Spleen (tissue), 11 donors: ENCODE measurements around the gene RTTN. TPM values are rescaled to one million over a fixed set of nuclear protein-coding genes. Genes with fewer than 3 reads are reported as not detected.

Experiments used
- DNase-seq: peaks from one replicate; pipeline ENCODE4 v3.0.0-alpha.2; 2020
- H3K27ac ChIP-seq, 8 donors: fragments of 200-600 bp; sonication (generic) in 7 of 8; 1 replicate in 4 of 8; 2 replicates in 4 of 8; pipeline versions ENCODE4 v1.5.0 to v1.8.0; 2016 to 2021; ENCODE audit warnings: inconsistent platforms in 4 of 8, mild to moderate bottlenecking in 4 of 8, moderate library complexity in 1 of 8
- H3K27me3 ChIP-seq, 7 donors: fragments of 200-600 bp; sonication (generic) in 6 of 7; replicated peaks in 1 of 7; 1 replicate in 4 of 7; 2 replicates in 3 of 7; pipeline versions ENCODE4 v1.5.0 to v1.8.0; 2016 to 2021; ENCODE audit warnings: inconsistent platforms in 3 of 7, mild to moderate bottlenecking in 1 of 7
- H3K36me3 ChIP-seq, 6 donors: fragments of 200-600 bp; sonication (generic) in 5 of 6; 1 replicate in 4 of 6; 2 replicates in 2 of 6; pipeline versions ENCODE4 v1.5.0 to v1.8.0; 2016 to 2021; ENCODE audit warnings: inconsistent platforms in 2 of 6
- H3K4me1 ChIP-seq, 6 donors: fragments of 200-600 bp; sonication (generic) in 5 of 6; 1 replicate in 3 of 6; 2 replicates in 3 of 6; pipeline versions ENCODE4 v1.5.0 to v1.8.0; 2016 to 2021; ENCODE audit warnings: inconsistent platforms in 3 of 6
- H3K4me3 ChIP-seq, 8 donors: fragments of 200-600 bp; sonication (generic) in 7 of 8; 1 replicate in 4 of 8; 2 replicates in 4 of 8; pipeline versions ENCODE4 v1.5.0 to v1.8.0; 2016 to 2021; ENCODE audit warnings: inconsistent platforms in 4 of 8, mild to moderate bottlenecking in 4 of 8, moderate library complexity in 2 of 8
- H3K9me3 ChIP-seq, 8 donors: fragments of 200-600 bp; sonication (generic) in 7 of 8; 1 replicate in 4 of 8; 2 replicates in 4 of 8; pipeline versions ENCODE4 v1.5.0 to v1.8.0; 2016 to 2021; ENCODE audit warnings: inconsistent platforms in 4 of 8
- CTCF ChIP-seq, 11 experiments: fragments of 200-600 bp in 7 of 11; fragments of 450-650 bp in 4 of 11; sonication (generic) in 4 of 11; IDR thresholded peaks in 8 of 11; conservative IDR thresholded peaks in 3 of 11; 1 replicate in 7 of 11; 2 replicates in 4 of 11; pipeline versions ENCODE4 v1.4.0 to v1.8.0; 2016 to 2021; ENCODE audit warnings: antibody characterized with exemption in 11 of 11, inconsistent platforms in 4 of 11, mild to moderate bottlenecking in 1 of 11
- POLR2A ChIP-seq, 3 donors: fragments of 450-650 bp; IDR thresholded peaks; one replicate each; pipeline ENCODE4 v1.5.1; 2017; ENCODE audit warnings: antibody characterized with exemption in 3 of 3, mild to moderate bottlenecking in 1 of 3
- POLR2AphosphoS5 ChIP-seq, 3 donors: sonication (generic); formaldehyde crosslinking; IDR thresholded peaks; one replicate each; pipeline ENCODE4 v1.5.1; 2017; ENCODE audit warnings: antibody characterized with exemption in 3 of 3
- WGBS, 5 donors: extraction: QIAGEN DNeasy Blood & Tissue Kit in 3 of 5; methylation state at CpG; one replicate each; pipeline versions ENCODE4 v1.1.5 to v1.1.7; 2013 to 2018; 5-methylcytosine and 5-hydroxymethylcytosine counted together
- intact Hi-C: fragments of 100-400 bp; cut with DNase I; formaldehyde crosslinking; loops from one replicate; pipeline ENCODE4 v1.15.0; 2023; ENCODE audit warnings: low total_unique reads
- polyA plus RNA-seq, 3 donors: library from polyadenylated mRNA; stranded (reverse); fragments of 200-250 nt; gene quantifications; one replicate each; pipeline ENCODE4 v1.2.1, GENCODE V29; 2013
- total RNA-seq, 7 donors: library from RNA; depleted of rRNA in 3 of 7; stranded (reverse); fragments of >200 nt in 3 of 7; fragmentation: NEBNext Ultra II Directional in 4 of 7; extraction: Animal tissue kit (Norgen Biotek cat#: 25700) in 4 of 7; gene quantifications; one replicate each; pipeline versions ENCODE4 v1.1.0 to v1.2.1, GENCODE V29; 2016 to 2021
- donor health status: healthy with polysubstance abuse.
- donor health status: DM: no; HTN: no; CAD: no; lungs with moderate emphysema.
- donor health status: DM: no; HTN: no; CAD: no.
- donor health status: Bipolar disorder and iron deficiency.
- donor health status: healthy.
- donor health status: DM: no; HTN: no; CAD: no.
- donor health status: DM: yes; HTN: yes; CAD: no.

Gene RTTN
- total and polyA plus RNA-seq, 10 donors: 4.0 to 32.3 (median 23.8) TPM

- intact Hi-C loops: no loop called here
- no peak for TF ChIP-seq POLR2A (IDR thresholded peaks at IDR 0.05)
- no peak for TF ChIP-seq CTCF (IDR thresholded peaks at IDR 0.05 in 8 of 11, conservative IDR thresholded peaks at IDR 0.05 in 3 of 11)
- TF ChIP-seq POLR2AphosphoS5 (IDR thresholded peaks at IDR 0.05): no peak
- no peak for DNase-seq
- Histone ChIP-seq H3K27me3 (no peaks in the 10 kb centered on the region), H3K9me3 (no peaks in the 10 kb centered on the region), H3K36me3 (peaks cover 0 to 93% (median 21%) of the 10 kb centered on the region in 6 donors), H3K4me1 (peaks cover 0 to 6% (median 0%) of the 10 kb centered on the region in 6 donors), H3K4me3 (no peak overlapping the region), H3K27ac (no peak overlapping the region)
- 92 to 95% (median 93%) methylated on average over 2 of the region's 2 CpGs for WGBS, 5 donors
Measured at GRCh38 chr18:70019991-70020390, 185.5 kb downstream of the RTTN start.

DNA sequence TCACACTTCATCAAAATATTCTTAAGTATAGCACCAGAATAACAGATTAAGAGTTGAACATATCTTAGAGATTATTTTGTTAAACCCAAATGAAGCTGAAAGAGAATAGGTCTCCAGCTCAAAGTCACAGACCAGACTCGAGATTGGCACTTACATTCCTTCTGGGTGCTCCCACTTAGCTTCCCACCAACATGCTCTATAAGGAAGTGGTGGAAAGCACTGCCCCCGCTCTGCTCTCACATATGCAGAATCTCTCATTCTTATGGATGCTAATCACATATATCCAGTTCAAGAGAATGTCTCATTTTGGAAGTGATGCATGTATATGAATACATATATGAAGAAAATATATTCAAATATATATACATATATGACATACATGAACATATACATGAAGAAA is 186.4 kb downstream of the RTTN start:
- no peak for DNase-seq
- Histone ChIP-seq H3K9me3 (no peaks in the 10 kb centered on the region), H3K4me3 (no peak overlapping the region), H3K27me3 (no peaks in the 10 kb centered on the region), H3K27ac (no peak overlapping the region), H3K4me1 (peaks cover 0 to 6% (median 0%) of the 10 kb centered on the region in 6 donors), H3K36me3 (peaks cover 0 to 84% (median 21%) of the 10 kb centered on the region in 6 donors)
- intact Hi-C loops: no loop called here
- TF ChIP-seq POLR2AphosphoS5 (IDR thresholded peaks at IDR 0.05) (no peak), POLR2A (IDR thresholded peaks at IDR 0.05) (no peak), CTCF (IDR thresholded peaks at IDR 0.05 in 8 of 11, conservative IDR thresholded peaks at IDR 0.05 in 3 of 11) (no peak)
- WGBS, 5 donors: 73 to 91% (median 87%) methylated on average over 2 of the region's 2 CpGs

DNA sequence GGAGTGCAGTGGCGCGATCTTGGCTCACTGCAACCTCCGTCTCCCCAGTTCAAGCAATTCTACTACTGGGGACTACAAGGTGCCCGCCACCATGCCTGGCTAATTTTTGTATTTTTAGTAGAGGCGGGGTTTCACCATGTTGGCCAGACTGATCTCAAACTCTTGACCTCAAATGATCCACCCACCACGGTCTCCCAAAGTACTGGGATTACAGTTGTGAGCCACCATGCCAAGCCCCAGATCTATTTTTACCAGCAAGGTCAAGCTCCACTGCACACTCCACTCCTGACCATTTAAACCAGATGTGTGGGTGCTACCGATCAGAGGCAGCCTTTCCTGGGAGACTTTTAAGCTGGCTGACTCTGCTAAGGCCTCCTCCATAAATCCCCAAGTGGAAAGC is 190.4 kb downstream of the RTTN start:
- DNase-seq: no peak
- intact Hi-C loops: no loop called here

DNA sequence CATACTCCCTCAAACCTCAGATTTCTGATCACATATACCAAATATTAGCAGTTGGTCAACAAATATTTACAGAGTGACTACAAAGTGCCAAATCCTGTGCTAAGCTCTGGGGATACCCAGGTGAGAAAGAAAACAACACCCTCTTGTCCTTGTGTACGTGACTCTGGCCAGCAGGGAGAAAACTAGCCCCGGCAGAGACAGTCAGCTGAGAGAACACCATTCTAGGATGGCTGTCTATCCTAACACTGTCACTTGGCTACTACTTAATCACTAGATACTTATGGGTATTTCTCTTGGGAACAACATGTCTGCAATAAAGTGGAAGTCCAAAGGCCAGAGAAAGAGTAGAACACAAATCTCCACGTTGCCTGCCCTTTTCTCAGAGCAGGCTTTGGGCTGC is 199.9 kb downstream of the RTTN start:
- DNase-seq: no peak
- Histone ChIP-seq H3K36me3 (peaks cover 0 to 88% (median 16%) of the 10 kb centered on the region in 6 donors), H3K4me1 (no peaks in the 10 kb centered on the region), H3K27me3 (no peaks in the 10 kb centered on the region), H3K27ac (no peak overlapping the region), H3K4me3 (no peak overlapping the region), H3K9me3 (peaks cover 0 to 14% (median 7%) of the 10 kb centered on the region in 8 donors)
- WGBS, 5 donors: 89 to 95% (median 92%) methylated on average over 3 of the region's 3 CpGs
- intact Hi-C loops: no loop called here
- no peak for TF ChIP-seq CTCF (IDR thresholded peaks at IDR 0.05 in 8 of 11, conservative IDR thresholded peaks at IDR 0.05 in 3 of 11)
- TF ChIP-seq POLR2AphosphoS5 (IDR thresholded peaks at IDR 0.05): no peak
- TF ChIP-seq POLR2A (IDR thresholded peaks at IDR 0.05): no peak

More for the DNA sequence above, 190.4 kb downstream of the RTTN start:
- no peak overlapping the region for H3K4me3 ChIP-seq
- peaks cover 0 to 12% (median 10%) of the 10 kb centered on the region in 8 donors for H3K9me3 ChIP-seq
- H3K36me3 ChIP-seq: peaks cover 0 to 56% (median 14%) of the 10 kb centered on the region in 6 donors
- 84 to 90% (median 85%) methylated on average over 7 of the region's 7 CpGs for WGBS, 5 donors
- H3K27me3 ChIP-seq: no peaks in the 10 kb centered on the region
- no peak overlapping the region for H3K27ac ChIP-seq
- no peak for TF ChIP-seq POLR2AphosphoS5 (IDR thresholded peaks at IDR 0.05)
- no peak for TF ChIP-seq CTCF (IDR thresholded peaks at IDR 0.05 in 8 of 11, conservative IDR thresholded peaks at IDR 0.05 in 3 of 11)
- TF ChIP-seq POLR2A (IDR thresholded peaks at IDR 0.05): no peak
- peaks cover 0 to 6% (median 0%) of the 10 kb centered on the region in 6 donors for H3K4me1 ChIP-seq
